Activated naive CD4-positive, alpha-beta T cell treated with anti-CD3 and anti-CD28 coated beads, Interleukin-2, amount 50 U/mL, for 16 hours (primary cell): ENCODE data around the gene NOL6.
"Not testable (repeated sequence)": the region's sequence is repeated elsewhere in the genome, so short reads cannot be mapped to it uniquely, and the experiment has no call there.

Source experiments
- DNase-seq: peaks from one replicate; pipeline ENCODE4 v3.0.0-alpha.2; 2020

NOL6 gene, protein sequence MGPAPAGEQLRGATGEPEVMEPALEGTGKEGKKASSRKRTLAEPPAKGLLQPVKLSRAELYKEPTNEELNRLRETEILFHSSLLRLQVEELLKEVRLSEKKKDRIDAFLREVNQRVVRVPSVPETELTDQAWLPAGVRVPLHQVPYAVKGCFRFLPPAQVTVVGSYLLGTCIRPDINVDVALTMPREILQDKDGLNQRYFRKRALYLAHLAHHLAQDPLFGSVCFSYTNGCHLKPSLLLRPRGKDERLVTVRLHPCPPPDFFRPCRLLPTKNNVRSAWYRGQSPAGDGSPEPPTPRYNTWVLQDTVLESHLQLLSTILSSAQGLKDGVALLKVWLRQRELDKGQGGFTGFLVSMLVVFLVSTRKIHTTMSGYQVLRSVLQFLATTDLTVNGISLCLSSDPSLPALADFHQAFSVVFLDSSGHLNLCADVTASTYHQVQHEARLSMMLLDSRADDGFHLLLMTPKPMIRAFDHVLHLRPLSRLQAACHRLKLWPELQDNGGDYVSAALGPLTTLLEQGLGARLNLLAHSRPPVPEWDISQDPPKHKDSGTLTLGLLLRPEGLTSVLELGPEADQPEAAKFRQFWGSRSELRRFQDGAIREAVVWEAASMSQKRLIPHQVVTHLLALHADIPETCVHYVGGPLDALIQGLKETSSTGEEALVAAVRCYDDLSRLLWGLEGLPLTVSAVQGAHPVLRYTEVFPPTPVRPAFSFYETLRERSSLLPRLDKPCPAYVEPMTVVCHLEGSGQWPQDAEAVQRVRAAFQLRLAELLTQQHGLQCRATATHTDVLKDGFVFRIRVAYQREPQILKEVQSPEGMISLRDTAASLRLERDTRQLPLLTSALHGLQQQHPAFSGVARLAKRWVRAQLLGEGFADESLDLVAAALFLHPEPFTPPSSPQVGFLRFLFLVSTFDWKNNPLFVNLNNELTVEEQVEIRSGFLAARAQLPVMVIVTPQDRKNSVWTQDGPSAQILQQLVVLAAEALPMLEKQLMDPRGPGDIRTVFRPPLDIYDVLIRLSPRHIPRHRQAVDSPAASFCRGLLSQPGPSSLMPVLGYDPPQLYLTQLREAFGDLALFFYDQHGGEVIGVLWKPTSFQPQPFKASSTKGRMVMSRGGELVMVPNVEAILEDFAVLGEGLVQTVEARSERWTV

DNA sequence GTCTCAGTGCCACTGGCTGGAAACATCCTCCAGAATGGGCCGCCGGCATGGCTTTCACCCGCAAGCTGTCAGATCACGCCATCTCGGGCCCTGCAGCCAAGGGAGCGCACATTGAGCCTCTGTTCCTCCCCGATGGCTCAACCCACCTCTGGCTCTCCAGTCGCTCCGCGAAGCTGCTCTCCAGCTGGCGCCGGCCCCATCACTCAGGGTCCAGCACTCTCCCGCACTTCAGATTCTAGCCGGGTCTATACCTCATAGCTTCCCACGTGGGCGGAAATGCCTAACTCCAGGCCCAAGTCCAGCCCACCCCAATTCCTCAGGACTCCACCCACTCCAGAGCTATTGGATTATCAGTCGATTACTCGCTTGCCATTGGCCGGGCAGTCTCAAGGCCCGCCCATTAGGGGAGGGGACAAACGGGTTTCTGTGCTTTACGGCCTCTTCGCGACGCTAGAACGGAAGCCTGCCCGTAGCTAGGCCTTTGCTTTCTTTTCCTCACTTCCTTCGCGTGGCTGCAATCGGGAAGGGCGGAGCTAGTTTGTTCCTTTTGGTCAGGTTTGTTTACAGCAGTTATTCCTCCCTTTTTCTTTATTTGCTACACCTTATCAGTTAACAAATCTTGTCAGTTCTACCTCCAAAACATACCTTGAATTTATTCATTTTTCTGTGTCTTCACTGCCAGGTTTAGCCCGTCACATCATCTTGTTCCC is at the start of gene NOL6:
Gene NOL6 (minus strand): TSS at position 282 of the 710 bp plus-strand sequence. CDS start 82 bp downstream, at position 200.
- DNase-seq: peak; percentile 99

DNA sequence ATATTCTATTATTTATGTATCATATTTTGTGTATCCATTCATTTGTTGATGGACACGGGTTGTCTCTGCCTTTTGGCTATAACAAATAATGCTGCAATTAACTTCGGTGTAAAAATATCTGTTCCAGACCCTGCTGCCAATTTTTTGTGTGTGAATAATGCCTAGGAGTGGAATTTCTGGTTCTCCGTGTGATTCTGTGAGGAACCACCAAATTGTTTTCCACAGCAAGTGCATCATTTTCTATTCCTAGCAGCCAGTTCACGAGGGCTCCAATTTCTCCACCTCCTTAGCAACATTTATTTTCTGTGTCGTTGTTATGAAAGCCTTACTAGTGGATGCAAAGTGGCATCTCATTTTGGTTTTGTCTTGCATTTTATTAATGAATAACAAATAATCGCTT is 48.1 kb upstream of the NOL6 start:
- not testable (repeated sequence) for DNase-seq

DNA sequence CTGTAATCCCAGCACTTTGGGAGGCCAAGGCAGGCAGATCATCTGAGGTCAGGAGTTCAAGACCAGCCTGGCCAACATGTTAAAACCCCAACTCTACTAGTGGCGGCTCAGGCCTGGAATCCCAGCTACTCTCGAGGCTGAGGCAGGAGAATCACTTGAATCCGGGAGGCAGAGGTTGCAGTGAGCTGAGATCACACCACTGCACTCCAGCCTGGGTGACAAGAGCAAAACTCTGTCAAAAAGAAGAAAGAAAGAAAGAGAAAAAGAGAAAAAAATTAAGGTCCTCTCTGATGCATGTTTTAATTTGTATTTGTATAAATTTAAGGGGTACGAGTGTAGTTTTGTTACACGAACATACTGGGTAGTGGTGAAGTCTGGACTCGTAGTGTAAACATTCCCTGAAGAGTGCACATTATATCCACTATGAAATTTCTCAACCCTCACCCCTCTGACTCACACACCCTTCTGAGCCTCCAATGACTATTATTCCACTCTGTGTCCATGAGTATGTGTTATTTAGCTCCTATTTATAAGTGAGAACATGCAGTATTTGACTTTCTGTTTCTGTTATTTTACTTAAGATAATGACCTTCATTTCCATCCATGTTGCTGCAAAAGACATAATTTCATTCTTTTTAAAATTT is 44.3 kb upstream of the NOL6 start:
- DNase-seq: not testable (repeated sequence)

DNA sequence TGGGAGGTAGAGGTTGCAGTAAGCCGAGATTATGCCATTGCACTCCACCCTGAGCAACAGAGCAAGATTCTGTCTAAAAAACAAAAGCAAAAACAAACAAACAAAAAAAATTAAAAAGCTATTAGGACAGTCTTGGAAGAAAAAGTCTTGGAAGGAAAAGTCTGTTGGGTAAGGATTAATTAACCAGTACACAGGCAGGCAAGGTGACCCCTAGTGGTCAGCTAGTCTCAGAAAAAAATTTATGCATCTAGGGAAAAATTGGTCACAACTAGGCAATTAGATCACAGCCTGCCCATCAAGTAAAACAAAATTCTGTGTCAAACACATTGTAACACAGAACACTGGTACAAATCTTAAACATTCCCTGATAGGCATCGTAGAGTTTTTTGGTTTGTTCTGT is 43.6 kb upstream of the NOL6 start:
- no peak for DNase-seq

DNA sequence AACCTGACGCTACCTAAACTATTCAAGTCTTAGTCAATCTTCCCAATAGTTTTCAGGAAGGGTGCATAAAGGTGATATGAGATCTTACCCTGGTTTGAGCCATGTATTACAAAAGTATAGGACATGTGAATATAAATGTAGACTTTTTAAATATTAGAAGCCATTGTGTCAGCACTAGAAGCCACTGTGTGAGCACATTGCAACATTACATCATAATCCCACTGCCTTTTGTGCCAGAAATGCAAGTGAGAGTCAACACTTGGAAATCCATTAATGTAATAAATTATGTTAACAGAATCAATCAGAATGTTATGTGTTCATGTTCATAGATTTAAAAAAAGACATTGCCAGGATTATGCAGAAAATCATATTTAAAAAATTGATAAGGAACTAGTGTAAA is 42.7 kb upstream of the NOL6 start:
- DNase-seq: not testable (repeated sequence)

DNA sequence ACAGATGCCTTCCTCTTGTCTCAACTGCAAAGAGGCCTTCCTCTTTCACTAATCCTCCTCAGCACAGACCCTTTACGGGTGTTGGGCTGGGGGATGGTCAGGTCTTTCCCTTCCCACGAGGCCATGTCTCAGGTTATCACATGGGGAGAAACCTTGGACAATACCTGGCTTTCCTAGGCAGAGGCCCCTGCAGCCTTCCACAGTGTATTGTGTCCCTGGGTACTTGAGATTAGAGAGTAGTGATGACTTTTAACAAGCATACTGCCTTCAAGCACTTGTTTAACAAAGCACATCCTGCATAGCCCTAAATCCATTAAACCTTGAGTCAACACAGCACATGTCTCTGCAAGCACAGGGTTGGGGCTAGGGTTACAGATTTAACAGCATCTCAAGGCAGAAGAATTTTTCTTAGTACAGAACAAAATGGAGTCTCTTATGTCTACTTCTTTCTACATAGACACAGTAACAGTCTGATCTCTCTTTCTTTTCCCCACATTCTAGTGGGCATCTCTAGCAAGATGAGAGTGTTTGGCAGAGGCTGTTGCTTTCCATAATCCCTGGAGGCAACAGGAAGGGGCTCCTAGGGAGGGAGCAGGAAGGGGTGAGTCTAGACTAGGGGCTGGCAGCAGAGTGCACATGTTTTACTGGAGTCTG is 41.7 kb upstream of the NOL6 start:
- not testable (repeated sequence) for DNase-seq

DNA sequence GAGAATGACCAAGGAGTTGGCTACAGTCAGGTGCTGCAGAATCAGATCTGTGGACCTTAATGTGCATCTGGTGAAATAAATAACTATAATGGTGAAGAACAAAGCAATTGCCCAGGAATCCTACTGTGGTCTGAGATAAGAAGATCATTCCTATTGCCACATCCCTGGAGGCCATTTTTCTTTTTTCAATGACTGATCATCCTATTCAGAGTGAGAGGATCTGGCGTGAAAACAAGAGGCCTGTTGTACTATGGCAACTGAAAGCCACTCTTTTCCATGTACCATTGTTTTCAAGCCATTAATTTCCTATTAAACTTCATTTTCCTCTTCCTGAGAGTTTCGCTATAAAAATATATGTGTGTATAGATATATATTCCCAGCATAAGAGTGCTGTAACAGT is 38.8 kb upstream of the NOL6 start:
- DNase-seq: not testable (repeated sequence)

DNA sequence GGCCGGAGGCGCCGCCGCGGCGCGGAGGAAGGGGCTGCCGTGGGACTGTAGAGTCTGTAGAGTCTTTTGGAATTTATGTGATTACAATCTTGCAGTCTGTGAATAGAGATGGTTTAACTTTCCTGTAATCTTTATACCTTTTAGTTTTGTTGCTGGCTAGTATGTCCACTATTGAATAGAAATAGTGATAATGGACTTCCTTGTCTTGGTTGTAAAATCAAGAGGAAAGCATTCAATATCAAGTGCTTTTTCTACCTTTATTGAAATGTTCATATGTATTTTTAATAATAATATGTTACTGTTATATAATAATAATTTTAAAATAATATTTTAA is 37.4 kb upstream of the NOL6 start:
- DNase-seq: not testable (repeated sequence)

DNA sequence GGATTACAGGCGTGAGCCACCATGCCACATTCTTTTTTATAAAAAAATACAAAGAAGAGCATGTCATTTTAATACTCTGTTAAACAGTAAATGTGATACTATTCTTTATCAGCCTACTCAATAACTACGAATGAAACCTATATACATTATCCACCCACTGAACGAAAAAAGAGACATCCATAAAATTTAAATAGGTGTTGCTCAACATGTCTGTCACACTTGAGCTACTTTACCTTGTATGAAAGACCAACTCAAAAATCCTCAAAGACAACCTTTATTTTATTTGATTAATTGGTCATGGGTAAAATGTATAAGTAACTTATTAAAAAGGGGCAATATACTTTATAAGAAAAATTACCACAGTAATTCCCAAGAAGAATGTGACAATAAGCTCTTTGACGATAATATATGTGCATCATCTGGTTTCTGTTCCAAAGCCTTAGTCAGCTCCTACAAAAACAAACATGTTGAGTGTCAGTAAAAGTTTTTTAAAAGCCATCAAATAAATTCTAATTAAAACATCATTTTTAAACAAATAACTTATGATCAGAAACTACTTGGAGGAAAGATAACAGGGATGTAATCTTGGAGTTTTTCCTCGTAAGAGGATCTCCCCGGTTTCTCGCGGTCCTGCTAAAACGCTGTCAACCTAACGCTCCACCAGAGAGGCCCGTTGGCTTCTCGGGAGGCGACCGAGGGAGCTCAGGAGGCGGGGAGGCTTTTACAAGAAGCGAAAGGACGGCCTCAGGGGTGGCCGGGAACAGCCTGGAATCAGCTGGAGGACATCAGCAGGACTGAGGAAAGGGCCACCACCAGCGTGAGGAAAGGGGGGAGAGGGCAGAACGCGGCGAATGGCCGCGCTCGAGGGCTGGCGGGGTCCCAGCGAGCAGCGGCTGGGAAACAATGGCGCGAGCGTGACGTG is 36.8 kb upstream of the NOL6 start:
- DNase-seq: peak; percentile 40

DNA sequence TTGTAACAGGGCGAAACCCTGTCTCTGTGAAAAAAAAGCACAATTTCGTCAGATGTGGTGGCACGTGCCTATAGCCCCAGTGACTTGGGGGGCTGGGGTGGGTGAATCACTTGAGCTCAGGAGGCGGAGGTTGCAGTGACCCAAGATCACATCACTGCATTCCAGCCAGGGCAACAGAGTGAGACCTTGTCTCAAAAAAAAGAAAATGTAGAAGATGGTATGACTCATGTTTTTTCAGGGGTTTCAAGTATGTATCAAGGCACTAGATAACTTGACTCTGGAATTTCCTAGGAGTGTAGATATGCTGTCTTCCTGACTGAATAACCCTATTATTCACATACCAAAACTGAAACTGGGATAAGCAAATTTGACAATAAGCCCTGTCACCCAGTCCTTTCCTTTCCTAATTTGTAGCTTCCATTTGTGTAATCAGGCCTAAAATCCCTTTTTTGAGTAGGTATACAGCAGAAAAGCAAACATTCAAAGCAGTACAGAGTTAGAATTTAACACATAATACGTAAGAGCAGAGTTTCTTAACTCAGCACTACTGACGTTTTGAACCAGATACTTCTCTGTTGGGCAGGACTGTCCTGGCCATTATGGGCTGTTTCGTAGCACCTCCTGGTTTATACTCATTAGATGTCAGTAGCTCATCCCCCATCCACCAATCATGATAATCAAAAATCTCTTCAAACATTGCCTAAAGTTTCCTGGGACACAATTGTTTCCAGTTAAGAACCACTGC is 33.1 kb upstream of the NOL6 start:
- no peak for DNase-seq

DNA sequence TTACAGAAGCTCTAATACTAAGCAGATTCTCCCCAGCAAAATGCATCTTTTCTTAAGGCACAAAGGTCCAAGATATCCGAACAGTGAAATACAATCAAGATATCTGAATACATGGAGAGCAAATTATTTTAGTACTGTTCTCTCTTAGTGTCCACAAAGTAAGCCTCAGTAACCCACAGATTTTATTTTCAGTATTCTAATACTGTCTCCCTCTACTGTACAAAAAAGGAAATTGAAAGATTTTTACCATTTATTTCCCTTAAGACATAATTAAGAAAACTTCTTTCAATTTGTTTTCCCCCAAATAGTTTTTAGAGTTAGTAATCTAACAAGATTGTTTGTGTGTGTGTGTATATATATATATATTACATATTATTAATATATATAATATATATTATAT is 24.7 kb upstream of the NOL6 start:
- DNase-seq: no peak

DNA sequence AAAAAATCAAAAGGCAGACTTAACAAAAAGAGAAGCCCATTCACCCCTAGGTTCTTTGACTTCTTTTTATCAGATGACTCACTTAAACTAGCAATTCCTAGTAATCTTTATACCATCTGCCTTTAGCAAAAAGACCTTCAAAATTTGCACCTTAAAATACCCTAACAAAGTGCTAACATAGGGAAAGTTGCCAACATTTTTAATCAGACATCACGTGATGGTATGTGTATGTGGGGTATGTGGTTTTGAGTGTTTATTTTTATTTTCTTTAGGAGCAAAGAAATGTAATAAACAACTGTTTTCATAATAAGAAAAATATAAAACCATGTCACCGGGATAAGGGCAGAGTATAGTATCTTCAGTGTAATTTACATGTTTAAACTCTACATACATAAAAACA is 20.1 kb upstream of the NOL6 start:
- not testable (repeated sequence) for DNase-seq

DNA sequence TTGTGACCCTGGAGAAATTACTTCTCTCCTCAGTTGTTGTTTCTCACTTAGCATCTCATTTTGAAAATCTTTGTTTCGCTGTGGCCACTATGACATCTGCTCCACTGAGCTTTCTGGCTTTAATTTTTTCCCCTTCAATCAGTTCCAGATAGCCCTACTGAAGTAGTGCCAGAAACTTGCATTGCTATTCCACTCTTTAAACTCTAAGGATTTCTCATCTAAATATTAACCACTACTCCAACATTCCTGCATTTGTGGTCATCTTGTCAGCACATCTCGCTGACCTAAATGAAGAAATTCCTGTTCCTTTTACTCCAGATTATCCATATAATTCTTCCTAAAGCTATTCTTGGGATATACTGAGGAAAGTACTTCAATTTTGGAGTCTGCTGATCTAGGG is 15.3 kb upstream of the NOL6 start:
- no peak for DNase-seq

DNA sequence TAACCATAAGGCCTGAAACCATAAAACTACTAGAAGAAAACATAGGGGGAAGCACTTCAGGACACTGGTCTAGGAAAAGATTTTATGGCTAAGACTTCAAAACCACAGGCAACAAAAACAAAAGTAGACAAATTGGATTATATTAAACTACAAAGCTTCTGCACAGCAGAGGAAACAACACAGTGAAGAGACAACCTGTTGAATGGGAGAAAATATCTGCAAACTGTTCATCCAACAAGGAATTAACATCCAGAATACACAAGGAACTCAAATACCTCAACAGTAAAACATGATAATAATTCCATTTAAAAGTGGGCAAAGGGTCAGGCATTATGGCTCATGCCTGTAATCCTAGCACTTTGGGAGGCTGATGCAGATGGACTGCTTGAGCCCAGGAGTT is 11.6 kb upstream of the NOL6 start:
- not testable (repeated sequence) for DNase-seq

DNA sequence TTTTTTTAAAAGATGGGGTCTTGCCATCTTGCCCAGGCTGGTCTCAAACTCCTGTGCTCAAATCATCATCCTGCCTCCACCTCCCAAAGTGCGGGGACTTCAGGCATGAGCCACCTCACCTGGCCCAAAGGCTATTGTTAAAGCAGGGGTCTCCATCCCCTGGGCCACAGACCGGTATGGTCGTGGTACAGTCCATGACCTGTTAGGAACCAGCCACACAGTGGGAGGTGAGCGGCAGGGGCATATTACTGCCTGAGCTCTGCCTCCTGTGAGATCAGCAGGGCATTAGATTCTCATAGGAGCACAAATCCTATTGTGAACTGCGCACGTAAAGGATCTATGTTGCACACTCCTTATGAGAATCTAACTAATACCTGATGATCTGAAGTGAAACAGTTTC is 7.3 kb upstream of the NOL6 start:
- DNase-seq: no peak

DNA sequence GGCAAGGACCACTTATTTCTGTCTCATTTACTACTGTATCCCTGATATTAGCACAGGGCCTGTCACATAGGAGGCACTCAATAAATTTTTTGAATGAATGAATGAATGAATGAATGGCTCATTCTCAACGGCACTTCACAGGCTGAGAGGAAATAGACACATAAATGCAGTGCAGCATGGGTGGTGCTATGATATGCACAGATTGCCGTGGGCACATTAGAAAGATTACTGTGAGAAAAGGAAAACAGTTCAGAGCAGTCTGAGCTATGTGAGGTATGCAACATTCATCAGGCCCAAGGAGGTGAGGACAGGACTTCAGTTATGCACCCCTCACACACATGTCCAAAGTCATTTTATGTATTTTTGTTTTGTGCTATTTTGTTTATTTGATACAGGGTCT is 6.4 kb upstream of the NOL6 start:
- no peak for DNase-seq

DNA sequence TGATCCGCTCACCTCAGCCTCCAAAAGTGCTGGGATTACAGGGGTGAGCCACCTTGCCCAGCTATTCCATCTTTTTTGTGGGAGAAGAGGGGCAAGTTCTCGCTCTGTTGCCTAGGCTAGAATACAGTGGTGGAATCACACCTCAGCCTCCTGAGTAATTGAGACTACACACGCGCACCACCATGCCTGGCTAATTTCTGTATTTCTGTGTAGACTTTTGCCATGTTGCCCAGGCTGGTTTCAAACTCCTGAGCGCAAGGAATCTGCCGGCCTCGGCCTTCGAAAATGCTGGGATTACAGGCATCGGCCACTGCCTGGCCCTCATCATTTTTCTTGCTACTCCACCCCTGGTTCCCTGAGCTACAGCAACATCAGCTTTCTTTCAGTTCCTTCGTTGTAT is 2.8 kb upstream of the NOL6 start:
- no peak for DNase-seq

DNA sequence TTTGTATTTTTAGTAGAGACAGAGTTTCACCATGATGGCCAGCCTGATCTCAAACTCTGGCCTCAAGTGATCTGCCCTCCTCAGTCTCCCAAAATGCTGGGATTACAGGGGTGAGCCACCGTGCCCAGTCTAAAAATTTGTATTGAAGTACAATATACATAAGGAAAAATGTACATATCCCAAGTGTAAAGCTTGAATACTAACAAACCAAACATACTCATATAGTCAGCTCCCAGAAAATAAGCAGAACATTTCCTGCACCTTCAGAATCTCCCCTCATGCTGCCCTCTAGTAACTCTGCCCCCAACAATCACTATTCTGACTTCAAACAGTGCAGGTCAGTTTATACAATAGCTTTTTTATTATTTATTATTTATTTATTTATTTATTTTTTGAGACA is 1.6 kb upstream of the NOL6 start:
- DNase-seq: no peak

DNA sequence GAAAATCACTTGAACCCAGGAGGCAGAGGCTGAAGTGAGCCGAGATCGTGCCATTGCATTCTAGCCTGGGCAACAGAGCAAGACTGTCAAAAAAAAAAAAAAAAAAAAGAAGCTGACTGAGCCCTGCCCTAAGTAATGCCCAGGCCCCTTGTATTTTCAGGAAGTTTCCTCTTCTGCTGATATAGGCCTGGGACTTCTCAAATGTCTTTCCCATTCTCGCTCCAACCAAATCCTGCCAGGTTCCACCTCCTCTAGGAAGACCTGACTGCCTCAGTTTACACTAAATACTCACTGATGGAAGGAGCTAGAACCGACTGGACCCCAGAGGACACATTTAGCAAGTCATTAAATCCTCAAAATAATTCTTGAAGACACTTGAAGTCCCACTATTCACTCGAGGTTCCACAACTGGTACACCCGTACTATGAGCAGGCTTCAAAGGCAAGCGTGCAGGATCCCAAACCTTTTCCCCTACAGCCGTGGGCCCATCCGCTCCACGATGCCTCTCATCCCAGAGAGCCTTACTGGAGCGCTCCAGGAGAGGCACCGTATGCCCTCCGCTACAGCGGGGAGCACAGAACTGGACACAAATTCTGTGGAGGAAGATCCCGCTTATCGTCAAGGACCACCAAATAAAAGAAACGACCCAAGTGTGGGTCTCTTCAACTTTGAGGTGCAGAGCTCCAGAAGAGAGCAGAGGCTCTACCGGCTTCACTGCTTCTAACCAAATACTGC is 676 bp downstream of the NOL6 start:
- DNase-seq: no peak
